NCI-H82 treated with DMSO at 0.1 percent for 48 hours (cell line): ENCODE data around the gene ZNF821.
A peak's percentile ranks its signal among the peaks of the same experiment; 100 is the strongest.
"Not testable (repeated sequence)": the region's sequence is repeated elsewhere in the genome, so short reads cannot be mapped to it uniquely, and the experiment has no call there.

ENCODE experiments used
- DNase-seq: peaks from one replicate; lab custom pipeline; 2025; ENCODE audit not compliant: unreplicated experiment; lab: John Stamatoyannopoulos, UW

The ZNF821 gene

DNA sequence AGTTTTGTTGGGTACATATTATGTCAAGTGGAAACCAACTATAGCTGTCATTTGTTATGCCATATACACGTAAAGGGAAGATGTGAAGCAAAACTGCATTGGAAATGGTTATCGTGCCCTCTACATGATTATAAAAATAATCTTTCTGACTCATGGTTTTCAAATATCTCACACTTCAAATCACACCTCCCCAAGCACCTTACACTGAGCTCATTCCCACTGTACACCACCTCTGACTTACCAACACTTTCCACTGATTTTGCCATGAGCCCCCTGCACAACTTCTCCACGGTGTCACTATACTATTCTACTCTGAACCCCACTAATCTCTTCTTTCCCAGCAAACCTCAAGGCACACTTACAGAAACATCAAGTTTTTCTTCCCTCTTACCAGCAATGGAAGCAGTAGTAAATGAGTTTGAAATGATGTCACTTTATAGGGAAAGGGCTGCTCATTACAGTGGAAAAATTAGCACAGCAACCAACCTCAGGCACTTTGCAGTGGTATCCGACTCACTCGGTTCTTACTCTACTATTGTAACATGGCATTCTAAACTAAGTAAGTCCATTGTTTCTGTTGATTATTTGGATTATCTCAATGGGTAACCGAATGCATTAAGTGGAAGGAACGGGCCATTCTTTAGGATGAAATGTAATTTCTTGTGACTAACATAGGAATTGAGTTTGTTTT, 18.7 kb downstream of the ZNF821 start:
- no peak for DNase-seq

DNA sequence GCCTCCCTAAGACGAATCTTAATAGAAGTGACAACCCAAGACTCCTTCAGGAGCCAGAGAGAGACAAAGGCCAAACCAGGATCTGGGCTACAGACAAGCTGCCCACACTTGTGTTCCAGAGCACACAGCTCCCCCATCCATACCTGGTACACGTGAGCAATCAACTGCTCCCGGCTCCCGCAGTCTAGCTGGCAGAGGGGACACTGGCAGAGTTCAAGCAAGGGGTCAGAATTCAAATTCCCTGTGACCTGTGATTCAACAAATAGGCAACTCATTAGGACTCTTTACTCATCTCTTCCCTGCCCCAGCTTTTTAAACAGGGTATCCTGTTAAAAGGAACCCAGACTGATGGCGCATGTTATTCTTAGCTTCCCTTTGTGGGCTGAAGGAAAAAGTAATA, 20.0 kb downstream of the ZNF821 start:
- no peak for DNase-seq

DNA sequence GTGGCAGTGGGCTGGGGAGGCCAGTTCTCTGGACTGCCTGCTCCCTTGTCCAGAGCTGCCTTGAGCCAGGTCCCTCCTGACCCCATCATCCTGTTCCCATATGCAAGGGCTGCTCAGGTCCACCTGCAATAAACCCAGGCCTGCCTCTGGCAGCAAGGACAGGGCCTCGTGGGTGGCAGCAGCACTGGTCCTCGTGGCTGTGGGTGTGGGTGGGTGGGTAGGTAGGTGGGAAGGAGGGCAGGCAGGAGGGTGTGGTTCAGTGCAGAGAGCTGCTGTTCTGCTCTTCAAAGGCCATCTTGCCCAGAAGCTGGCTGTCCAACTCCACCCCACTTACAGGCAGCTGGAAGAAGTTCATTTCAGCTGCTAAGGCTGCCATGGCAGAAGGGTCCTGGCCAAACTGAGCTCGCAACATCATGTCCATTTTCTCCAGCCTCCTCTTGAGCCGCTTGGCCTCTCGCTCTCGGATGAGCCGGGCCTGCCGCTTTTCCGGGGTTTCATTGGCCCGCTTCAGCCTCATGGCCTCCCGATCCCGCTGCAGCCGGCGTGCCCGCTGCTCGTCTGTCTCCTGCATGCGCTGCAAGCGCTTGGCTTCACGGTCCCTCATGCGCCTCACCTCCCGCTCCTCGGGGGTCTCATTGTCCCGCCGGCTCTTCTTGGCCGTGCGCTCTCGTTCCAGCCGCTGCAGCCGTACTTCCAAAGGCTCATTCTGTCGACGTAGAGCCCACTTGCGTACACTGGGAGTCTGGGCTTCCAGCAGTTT, 24.0 kb downstream of the ZNF821 start:
- no peak for DNase-seq

DNA sequence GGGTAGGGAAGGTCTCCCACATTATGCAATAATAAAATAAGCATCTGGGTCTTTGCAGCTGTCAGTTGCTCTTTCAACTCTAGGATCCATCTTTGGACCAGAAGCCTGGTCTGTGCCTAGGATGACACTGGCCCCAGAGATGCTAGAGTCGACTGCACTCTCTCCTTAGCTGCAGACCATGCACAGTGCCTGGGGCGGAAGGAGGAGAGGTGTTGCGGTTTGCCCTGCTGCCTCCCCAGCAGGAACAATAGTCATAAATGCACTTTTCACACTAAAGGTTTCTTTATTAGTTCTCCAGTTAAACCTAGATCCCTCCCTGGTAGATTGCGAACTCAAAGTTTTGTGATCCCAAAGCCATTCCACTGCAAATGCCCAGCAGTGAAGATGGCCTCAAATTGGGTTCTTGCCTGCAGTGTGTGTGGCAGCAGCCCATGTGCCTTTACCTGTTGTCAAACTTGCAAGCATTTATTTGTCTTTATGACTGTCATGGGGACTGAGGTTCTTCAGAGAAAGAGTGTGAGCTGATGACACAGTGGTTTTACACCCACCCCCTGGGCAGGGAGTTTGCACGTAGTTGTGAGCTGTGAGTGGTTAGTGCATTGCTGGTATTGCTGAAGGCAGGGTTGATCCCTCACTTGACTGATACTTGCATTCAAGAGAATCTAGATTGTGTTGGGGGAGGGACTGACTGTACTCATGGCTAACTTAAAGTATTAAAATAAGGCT, 27.9 kb downstream of the ZNF821 start:
- DNase-seq = no peak

DNA sequence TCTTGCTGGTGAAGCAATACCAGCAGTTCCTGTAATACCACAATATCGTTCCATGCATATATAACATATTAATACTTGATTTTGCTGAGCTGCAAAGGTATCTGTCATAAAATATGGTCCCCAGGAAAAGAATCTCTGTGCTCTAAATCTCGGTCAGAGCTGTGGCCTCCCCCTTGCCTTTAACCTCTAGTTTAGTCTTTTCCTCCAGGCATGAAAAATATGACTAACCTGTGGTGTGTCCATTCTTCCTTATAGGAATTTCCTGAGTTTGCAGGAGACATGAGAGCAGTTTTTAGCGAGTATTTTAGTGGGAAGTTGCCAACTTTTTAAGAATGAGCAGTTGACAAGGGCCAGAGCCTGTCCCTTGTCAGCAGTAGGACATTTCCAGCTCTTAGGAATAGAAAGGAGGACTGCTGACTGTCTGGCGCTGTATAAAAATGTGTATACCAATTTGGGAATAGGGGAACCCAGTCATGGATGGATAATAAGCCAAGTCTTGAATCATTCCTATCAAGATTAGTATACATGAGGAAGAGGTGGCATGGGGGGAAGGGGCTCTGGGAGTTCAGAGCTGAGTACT, 29.5 kb downstream of the ZNF821 start:
- DNase-seq = no peak

DNA sequence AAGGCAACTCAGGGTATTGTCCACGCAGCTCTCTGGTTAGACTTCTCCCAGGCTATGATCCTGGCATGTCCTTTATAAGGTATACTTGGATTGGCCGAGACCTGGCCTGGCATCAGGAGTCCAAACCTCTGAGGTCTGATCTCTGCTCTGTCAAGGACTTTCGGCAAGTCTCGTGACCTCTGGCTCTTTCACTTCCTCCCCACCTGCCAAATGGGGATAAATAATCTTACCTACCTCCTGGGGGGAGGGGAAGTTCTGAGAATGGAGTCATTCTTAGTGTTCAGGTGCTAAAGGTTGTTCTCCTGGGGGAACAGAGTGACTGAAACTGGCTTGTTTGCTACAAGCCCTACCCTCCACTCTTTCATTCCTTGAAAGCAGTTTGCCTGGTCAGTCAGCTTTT, 30.6 kb downstream of the ZNF821 start:
- DNase-seq = no peak

DNA sequence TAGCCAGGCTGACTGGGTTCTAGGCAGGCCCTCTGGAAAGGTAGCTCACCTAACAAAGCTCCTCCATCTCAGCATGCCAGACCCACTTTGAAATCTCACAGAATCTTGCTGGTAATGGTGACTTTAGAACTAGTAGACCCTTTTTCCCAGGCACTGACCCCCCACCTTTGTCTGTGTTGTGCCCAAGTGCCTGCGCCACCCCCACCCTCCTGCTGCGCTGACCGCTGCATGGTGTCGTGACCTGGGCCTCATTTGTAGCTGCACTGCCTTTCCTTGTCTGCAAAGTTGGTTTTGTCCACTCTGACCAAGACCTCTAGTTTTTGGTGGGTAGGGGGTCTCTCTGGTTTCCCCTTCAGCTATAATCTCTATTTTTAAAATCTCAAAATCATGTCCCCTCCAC, 31.4 kb downstream of the ZNF821 start:
- no peak for DNase-seq

DNA sequence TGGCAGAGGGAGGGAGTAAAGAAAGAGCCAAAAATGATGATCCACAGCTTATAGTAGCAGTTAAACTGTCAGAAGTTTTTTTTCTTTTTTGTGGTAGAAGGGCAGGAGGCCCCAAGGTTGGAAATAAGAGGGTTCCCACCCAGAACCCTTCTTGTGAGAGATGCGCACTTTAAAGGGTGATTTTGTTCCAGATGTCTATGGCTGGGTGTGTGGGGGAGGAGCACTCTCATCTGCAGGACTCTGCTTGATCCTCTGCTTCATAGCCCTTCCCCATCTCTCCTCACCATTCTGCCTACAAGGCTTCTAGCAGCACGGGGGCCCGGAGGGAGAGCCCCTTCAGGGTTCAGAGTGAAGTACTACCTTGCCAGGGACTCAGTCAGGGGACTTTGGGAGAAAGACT, 31.8 kb downstream of the ZNF821 start:
- no peak for DNase-seq

DNA sequence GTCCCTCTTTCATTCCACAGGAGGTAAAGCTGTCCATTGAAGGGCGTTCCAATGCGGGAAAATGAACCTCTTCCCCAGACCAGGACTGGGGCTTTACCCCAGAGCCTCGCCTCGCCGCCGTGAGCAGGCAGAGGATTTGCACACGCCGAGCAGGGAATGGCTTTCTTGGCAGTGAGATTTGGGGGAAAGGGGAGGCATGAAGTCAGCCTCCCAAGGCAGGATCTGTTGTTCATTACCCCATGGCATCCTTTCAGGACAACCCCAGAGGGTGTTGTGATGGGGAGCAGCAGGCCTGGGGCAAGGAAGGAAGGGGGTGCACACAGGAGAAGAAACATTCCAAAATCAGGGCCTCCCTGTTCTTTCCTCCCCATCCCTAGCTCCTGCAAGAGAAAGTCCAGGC, 32.2 kb downstream of the ZNF821 start:
- DNase-seq = no peak

DNA sequence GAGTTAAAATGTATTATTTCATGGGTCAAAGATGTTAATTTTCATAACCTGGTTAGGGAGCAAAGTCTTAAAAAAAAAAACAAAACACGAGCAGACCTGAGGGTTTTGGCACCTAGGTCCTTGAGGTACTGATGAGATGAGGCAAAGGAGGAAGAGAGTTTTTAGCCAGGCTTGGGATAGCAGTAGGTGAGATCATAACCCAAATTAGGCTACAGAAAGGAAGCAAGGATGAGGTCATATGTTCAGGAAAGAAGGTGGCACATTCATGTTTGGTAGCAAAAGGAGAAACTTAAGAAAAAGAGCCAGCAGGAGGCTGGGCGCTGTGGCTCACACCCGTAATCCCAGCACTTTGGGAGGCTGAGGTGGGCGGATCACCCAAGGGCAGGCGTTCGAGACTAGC, 35.4 kb downstream of the ZNF821 start:
- no peak for DNase-seq

DNA sequence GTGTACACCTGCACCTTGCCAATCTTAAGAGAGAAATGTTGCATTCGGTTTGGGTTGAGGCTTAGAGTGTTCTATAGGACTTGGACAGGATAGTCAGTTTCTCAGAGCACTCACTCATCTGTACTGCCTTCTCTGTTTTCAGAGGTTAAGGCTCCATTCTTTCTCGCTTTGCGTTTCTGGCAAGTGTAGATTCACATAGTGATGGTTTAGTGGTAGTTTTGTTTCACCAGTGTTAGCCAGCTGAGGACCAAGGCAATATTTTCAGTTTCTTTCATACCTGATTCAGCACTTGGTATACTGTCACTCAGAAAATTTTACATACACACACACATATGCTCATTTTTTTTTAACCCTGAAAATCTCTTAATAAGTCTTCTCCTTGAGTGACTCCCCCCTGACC, 36.9 kb downstream of the ZNF821 start:
- DNase-seq = no peak

DNA sequence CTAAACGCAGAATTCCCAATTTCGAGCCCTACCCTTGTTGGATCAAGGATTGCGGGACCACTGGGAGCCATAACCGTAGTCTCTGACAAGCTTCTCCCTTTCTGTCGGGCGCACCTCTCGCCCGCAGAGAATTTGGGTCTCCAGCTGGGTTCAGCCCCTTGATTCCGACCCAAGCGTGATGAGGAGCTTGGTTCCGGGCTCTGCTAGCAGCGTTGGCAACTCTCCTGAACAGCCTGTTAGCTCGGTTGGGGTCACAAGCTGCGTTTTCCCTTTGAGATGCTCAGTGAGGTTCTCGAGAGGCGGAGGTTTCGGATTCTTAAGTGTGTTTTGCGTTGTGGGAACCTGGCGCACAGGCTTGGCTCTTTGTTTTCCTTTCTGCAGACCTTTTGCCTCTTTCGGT, 37.6 kb downstream of the ZNF821 start:
- no peak for DNase-seq

DNA sequence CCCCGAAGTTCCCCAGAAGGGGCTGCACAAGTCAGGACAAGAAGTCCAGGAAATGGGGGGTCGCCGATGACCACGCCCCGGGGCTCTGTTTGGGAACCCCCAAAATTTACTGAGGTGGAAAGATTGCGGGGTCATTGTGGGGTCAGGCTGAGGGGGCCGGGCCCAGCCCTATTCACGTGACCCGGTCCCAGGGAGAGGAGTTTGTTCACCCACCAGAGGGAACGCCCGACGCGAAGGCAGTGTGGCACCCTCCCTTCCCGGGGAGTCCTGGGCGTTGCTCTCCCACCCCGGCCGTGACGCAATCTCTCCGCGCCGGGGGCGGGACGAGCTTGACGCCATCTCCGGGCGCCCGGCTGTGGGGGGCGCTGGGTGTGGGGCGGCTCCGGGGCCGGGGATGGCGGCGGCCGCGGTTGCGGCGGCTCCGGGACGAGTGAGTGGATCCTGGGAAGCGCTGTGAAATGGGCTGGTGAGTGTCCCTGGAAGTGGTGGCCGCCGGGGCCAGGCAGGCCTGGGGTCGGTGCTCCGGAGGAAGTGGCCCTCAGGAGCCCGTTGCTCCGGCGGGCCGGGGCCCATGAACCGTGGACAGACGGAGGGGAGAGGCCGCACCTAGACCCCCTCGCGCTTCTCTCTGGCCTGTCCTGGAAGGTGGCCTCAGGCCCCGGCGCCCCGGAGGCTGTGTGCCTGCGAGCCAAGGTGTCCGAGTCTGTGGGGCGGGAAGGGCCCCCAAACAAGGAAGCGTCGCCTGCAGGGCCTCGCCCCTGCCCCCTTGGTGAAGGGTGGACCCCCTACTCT, 38.1 kb downstream of the ZNF821 start, which contains the start of gene ATXN1L:
TSS of gene ATXN1L (plus strand) at position 338 of the 792 bp plus-strand sequence. CDS start 3,765 bp downstream, outside the sequence.
- DNase-seq = peak; percentile 43

DNA sequence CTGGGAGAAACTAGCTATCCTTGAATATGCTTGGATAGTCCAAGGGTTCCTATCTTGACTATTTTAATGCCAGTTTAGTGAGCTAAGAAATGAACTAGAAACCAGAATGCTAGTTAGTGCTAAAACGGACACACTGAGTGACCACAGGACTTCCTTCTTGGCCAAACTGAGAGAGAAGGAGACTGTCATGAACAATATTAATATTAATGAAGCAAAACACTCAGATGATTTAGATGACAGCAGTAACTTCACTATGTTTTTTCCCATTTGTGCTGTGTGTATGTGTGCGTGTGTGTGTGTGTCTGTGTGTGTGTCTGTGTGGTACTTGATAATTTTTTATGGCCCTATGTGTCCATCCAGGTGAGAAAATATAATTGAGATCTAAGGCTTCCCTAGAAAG, 40.4 kb downstream of the ZNF821 start:
- no peak for DNase-seq

DNA sequence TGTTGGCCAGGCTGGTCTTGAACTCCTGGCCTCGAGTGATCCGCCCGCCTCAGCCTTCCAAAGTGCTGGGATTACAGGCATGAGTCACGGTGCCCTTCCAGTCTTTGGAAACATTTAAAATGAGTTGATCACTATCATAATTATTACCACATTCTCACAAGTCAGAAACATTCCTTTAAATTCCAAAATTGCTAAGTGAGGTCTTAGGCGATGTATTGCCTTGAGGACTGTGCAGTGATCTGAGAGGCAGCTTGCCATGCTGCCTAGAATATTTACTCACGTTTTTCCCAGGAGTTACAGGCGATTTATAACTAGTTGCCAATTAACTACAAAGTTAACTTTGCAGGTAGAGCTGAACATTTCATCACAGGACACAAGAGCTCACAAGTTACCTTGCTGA, 43.9 kb downstream of the ZNF821 start:
- no peak for DNase-seq

DNA sequence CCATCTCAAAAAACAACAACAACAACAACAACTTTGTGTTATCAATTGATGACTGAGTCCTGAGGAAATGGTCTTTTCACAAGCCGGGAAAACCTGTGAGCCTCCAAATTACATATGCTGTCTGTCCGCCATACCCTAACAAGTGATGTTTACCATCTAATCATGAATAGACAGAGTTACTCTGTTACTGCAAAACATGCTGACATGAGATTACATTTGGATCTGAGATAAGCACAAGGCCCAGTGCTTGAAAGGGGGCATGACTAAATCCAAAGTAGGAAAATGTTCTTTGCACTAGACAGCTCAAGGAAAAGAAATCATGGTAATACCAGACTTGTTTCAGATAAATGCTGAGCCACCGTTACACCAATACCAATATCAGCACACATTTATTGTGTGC, 46.8 kb downstream of the ZNF821 start:
- no peak for DNase-seq

DNA sequence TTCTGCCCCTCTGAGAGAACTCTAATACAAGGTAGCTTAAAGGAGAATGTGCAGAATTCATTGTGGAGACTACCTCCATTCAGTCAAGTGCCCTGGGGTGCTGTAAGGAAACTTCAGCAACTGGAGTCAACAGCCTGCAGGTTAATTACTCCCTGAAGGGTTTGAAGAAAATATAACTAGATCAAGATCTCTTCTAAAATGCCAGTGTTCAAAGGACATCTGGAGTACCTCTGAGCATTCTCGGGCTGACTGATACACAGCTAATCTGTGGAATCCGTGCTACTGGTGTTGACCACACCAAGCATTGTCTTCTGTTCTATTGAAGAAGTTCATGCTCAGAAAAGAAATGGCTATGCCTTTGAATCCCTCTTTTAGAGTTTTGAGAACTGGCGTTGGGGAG, 49.7 kb downstream of the ZNF821 start:
- no peak for DNase-seq

DNA sequence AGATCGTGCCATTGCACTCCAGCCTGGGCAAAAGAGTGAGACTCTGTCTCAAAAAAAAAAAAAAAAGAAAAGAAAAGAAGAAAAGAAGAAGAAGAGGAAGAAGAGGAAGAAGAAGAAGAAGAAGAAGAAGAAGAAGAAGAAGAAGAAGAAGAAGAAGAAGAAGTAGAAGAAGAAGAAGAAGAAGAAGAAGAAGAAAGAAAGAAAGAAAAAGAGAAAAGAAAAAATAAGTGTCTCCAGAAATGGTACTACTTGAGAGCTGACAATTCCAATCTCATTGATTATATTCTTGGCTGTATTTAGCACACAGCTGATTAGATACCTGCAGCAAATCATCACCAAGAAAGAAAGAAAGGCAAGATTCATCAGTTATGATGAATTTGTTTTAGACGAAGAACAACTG, 51.9 kb downstream of the ZNF821 start:
- not testable (repeated sequence) for DNase-seq

DNA sequence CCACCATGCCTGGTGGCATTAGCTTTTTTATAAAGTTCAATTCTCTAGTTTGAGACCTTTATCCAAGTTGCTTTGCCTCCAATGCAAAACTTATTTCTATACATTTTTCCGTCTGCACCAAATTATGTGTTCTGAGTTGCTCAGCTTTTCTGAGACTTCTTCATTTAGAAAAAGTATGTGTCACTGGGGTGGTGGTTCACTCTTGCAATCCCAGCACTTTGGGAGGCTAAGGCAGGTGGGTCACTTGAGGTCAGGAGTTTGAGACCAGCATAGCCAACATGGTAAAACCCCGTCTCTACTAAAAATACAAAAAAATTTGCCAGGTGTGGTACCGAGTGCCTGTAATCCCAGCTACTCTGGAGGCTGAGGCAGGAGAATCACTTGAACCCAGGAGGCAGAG, 52.3 kb downstream of the ZNF821 start:
- DNase-seq = not testable (repeated sequence)

DNA sequence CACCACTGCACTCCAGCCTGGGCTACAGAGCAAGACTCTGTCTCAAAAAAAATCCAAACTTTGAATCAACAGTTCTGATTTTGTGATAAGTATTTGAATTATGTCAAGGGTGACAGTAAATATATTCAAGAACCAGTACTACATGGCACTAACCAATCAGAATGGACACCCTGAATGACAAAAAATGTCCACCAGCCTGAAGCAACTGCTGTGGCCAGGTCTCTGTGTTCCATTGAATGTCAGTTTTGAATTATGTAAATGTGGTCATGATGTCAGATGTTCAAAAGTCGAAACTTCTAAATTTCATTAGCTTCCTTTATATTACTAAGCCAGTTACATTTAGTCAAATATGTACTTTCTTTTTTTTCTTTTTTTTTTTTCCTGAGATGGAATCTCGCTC, 53.6 kb downstream of the ZNF821 start:
- no peak for DNase-seq

DNA sequence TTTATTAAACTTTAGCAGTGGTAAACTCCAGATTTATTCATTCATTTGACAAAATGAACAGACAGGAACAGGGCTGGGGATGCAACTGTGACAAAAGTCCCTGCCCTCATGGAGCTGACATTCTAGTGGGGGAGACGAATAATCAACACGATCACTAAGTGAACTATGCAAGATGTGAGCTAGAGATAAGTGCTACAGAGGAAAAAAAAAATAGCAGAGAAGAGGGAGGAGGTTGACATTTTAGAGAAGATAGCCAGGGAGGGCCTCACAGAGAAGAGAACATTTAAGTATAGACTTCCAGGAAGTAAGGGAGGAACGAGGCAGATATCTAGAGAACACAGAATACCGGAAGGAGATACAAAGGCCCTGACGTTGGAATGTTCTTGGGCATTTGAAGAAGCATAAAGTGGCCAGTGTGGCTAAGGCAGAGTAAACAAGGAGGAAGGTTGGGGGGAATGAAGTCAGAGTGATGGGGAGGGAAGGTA, 57.4 kb downstream of the ZNF821 start:
- DNase-seq = no peak
